ENCODE results near the gene PADI4.

Gene PADI4

GRCh38 chr1:17282836-17283235, 25.2 kb upstream of the PADI4 start:
- peak; percentile 37 for DNase-seq

DNA sequence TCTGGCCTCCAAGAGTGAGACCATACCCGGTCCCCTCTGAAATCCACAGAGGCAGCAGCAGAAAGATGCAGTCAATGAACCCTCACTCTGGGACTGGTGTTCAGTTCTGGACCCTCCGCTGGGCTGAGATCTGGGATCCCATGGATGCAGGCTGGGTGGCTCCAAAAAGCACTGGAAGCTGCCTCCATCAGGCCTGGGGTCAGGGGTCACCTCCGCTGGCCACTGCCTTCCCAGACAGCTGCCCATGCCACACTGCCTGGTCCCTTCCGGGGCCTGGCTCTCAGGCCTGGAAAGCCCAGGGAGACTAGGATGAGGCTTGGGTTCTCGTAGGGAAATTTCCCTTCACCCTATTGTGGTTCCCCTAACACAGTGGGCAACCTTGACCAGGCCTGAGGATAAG, 21.4 kb upstream of the PADI4 start:
- no peak for DNase-seq

DNA sequence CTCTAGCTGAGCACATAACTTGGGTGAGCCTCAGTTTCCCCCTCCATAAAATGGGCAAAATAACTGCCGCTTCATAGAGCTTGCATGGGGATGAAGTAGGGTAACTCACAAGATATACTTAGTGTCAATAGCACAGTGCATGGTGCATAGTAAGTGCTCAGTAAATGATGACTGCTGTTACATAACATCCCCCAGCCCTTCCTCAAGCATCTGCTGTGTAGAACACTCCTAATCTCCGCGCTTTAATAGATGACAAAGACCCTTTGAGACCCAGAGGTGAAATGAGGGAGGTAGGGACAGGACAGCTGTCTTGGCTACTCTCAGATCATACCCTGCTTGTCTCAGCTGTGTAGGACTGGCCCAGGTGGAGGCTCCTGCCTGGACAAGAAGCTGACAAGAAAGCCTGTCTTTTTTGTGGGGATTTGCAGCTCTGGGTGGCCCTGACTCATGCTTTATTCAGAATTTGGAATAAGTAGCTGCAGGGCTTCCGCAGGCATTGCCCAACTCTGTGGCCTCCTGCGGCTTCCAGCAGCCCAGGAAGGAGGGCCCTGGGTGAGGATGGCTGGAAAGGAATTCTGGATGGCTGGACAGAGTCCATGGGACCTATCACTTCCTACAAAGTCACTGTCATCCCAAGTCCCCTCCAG, 20.7 kb upstream of the PADI4 start:
- peak; percentile 70 for DNase-seq

- DNase-seq = peak; percentile 35
Measured at GRCh38 chr1:17289721-17290120, 18.3 kb upstream of the PADI4 start.

DNA sequence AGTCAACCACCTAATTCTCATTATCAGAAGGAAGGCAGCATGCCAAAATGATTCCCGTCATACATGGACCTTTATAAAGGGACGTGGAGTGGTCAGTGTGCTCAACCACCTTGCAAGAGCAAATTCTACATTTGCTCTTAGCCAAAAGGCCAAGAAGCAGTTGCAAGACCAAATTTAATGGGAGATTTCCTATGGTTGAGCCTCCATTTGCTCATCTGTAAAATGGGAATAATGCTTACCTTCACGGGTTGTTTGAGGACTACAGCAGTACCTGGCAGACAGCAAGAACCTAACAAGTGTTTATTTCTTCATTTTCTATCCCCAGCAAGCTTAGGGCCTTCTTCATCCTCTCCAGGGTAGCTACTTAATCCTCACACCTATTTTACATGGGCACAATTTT, 17.4 kb upstream of the PADI4 start:
- DNase-seq = no peak

GRCh38 chr1:17292299-17293160, 15.5 kb upstream of the PADI4 start:
- peak; percentile 60 for DNase-seq

- peak; percentile 36 for DNase-seq
Measured at GRCh38 chr1:17293681-17294425, 14.1 kb upstream of the PADI4 start.

DNA sequence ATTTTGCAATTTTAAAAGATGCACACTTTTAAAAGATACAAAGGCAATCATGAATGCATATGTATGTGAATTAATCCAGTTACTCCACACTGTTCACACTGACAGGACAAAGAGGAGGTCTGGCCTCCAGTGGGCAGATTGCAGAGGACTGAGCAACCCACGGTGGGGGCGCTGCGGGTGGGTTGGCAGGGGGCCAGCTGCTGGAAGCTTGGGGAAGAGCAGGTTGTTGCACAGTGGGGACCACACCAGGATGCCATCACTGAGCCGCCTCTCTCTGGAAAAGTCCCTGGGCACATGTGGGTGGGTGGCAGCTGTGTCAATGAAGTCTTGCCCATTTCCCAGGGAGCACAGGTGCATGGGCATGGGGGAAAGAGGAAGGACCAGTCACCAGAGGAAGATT, 12.7 kb upstream of the PADI4 start:
- DNase-seq = no peak

DNA sequence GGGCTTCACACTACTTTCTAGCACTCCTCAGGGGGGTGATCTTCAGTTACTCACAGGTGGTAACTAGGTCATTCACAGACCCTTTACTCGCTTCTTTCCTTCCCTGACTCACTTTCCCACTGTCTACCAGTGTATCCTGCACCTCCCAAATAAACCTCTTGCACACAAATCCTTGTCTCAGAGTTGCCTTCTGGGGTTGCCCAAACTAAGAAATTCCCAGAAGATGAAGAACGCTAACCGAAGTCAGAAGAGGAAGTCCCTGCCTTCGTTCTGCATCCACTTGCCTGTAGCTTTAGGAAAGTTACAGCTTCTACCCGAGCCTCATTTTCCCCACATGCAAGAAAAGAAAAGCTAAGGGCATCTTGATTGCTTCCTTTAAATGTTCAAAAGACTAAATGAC, 11.9 kb upstream of the PADI4 start:
- no peak for DNase-seq

- no peak for DNase-seq
Measured at GRCh38 chr1:17297991-17298390, 10.0 kb upstream of the PADI4 start.

DNA sequence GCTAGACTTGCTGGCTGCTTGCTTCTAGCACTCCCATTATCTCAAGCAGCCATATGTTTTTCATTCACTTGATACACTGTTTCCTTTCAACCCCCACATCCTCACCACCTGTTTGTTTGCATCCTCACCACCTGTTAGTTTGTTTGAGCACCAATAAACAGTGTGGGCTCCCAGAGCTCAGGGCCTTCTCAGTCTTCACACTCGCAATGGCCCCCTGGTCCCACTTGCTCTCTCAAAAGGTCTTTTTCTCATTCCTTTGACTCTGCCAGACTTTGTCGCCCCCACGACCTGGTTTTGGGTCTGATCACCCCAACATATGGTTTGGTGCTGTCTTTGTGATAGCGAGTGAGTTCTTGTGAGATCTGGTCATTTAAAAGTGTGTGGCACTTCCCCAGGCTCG, 6.2 kb upstream of the PADI4 start:
- no peak for DNase-seq

DNA sequence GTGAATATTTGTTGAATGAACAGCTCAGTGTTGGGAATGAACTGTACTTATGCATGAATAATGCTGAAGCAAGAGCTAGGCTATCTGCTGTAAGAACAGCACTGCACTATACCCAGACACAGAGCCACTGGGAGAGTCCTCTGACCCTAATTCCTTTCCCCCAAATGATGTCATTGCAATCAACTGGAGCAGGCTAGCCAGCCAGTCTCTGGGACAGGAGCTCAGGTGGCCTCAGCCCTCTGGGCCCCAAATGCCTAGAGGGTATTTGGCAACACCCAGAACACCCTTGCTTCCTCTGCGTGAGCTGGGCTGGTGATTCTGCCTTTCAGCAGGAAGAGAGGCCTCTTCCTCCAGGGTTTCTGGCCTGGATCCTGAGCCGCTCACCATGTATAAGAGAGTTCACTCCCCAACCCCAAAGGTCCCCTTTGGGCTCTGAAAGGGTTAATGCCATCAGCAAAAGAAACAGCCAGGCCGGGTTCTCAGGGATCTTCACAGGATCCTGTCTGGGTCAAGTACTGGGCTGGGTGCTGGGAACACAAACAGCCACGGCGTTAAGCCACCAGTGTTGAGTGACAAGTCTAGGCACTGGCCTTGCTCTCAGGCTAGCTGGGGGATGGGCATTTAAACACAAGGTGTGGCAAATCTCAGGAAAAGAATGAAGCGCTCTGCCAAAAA, 3.7 kb upstream of the PADI4 start:
- DNase-seq = peak; percentile 87

DNA sequence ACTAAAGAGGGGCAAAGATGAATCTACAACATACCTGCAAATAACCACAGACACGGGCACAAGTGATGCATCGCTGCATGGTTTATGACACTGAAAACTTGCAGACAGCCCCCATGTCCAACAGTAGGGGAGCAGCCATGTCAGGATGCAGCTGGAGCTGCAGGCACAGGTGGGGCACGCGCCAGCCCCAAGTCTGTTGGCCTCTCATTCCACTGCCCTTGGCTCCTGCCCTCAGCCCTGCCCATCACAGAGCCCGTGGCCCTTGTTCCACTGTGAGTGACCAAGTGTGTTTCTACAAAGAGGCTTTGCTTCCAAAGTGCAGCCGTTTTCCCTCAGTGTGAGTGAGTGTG, 3.2 kb upstream of the PADI4 start:
- no peak for DNase-seq

DNA sequence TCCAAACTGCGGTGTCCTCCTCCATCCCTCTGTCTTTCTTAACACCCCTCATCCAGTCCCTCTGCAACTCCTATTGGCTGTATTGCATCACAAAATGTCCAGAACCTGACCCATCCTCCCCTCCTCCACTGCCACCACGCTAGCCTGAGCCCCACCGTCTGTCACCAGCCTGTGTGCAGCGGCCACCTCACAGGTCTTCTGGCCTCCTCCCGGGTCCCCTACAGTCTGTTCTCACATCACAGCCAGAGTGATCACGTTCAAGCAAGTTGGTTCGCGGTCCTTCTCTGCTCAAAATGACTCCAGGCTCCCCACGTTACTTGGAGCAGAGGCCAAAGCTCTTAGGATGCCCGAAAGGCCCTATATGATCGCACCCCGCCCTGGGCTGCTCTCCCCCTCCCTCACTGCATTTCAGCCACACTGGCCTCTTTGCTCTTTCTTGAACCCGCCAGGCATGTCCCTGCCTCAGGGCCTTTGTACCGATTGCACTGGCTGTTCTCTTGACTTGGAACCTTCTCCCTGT, 2.4 kb upstream of the PADI4 start:
- no peak for DNase-seq

GRCh38 chr1:17306407-17306806, 1.6 kb upstream of the PADI4 start:
- no peak for DNase-seq

GRCh38 chr1:17306921-17307320, 1.1 kb upstream of the PADI4 start:
- DNase-seq = no peak

- DNase-seq = no peak
Measured at GRCh38 chr1:17307329-17307728, 668 bp upstream of the PADI4 start.

DNA sequence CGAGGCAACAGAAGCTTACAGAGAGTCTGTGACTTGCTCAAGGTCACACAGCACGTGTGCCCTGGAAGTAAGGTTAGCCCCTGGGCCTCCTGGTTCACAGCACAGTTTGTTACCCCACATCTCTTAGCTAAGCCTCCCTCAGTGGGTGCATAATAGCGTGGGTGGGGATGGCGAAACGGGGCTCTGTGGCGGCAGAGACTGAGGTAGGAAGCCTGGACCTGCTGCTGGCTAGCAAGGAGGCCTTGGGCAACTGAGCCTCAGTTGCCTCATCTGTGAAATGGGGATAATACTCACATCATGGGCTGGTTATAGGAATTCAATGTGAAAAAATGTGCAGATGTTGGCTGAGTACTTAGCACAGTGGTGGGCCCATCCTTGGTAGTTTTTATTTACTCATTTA, 596 bp downstream of the PADI4 start:
- no peak for DNase-seq

GRCh38 chr1:17309426-17310067, 1.6 kb downstream of the PADI4 start:
- no peak for DNase-seq

DNA sequence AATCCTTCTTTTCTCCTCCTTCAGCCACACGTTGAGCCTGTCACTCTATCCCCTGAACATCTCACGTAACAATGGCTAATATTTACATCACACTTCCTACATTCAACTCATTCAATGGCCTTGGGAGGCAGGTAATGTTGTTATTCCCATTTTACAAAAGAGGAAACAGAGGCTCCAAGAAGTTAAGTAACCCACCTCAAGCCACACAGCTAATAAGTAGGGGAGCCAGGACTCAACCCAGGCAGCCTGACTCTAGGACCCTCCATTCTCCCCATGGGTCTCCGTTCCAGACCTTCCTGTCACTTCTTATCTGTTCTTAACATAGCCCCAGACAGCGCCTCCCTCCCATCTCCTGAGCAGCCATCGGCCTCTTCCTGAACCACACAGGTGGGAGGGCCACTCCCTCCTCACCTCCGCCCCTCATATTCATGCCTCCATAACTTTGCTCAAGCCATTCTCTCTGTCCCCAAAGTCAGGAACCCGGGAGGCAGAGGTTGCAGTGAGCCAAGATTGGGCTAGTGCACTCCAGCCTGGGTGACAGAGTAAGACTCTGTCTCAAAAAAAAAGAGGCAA, 2.2 kb downstream of the PADI4 start:
- no peak for DNase-seq

GRCh38 chr1:17313530-17314309, 5.7 kb downstream of the PADI4 start:
- no peak for DNase-seq

Measured in islet precursor cell (in vitro differentiated cells).